Heart left ventricle (tissue), 16 donors: Measurements from ENCODE around the gene SGK2. TPM values are rescaled to one million over a fixed set of nuclear protein-coding genes. Genes with fewer than 3 reads are reported as not detected.

Source experiments
- ATAC-seq, 4 donors: fragments of 200-7000 bp; cut with Tn5 transposase; one replicate each; pipeline ENCODE4 v1.9.1; 2020 to 2022; ENCODE audit warnings: moderate library complexity in 4 of 4, mild to moderate bottlenecking in 3 of 4, moderate number of reproducible peaks in 1 of 4
- DNase-seq, 5 donors: peaks; one replicate each; pipeline ENCODE4 v3.0.0-alpha.2; 2020
- H3K27ac ChIP-seq, 12 donors: fragments of 200-600 bp; sonication (generic) in 4 of 12; one replicate each; pipeline versions ENCODE4 v1.5.0 to v1.8.0; 2016 to 2022; ENCODE audit warnings: mild to moderate bottlenecking in 2 of 12
- H3K27me3 ChIP-seq, 9 donors: fragments of 200-600 bp; sonication (generic) in 2 of 9; one replicate each; pipeline versions ENCODE4 v1.5.1 to v1.8.0; 2016 to 2022; ENCODE audit warnings: mild to moderate bottlenecking in 3 of 9
- H3K36me3 ChIP-seq, 9 donors: fragments of 200-600 bp; sonication (generic) in 2 of 9; one replicate each; pipeline versions ENCODE4 v1.5.0 to v1.8.0; 2018 to 2022; ENCODE audit warnings: mild to moderate bottlenecking in 2 of 9
- H3K4me1 ChIP-seq, 12 donors: fragments of 200-600 bp; sonication (generic) in 4 of 12; one replicate each; pipeline versions ENCODE4 v1.5.0 to v1.8.0; 2016 to 2022; ENCODE audit warnings: mild to moderate bottlenecking in 3 of 12
- H3K4me3 ChIP-seq, 12 donors: fragments of 200-600 bp; sonication (generic) in 4 of 12; one replicate each; pipeline versions ENCODE4 v1.5.0 to v1.8.0; 2017 to 2022; ENCODE audit warnings: mild to moderate bottlenecking in 9 of 12, moderate library complexity in 4 of 12
- H3K9me3 ChIP-seq, 12 donors: fragments of 200-600 bp; sonication (generic) in 4 of 12; one replicate each; pipeline versions ENCODE4 v1.5.0 to v1.8.0; 2016 to 2022; ENCODE audit warnings: mild to moderate bottlenecking in 1 of 12
- CTCF ChIP-seq, 12 donors: fragments of 200-600 bp; sonication (generic) in 4 of 12; IDR thresholded peaks; one replicate each; pipeline versions ENCODE4 v1.5.0 to v1.8.0; 2018 to 2022; ENCODE audit warnings: antibody characterized with exemption in 12 of 12, mild to moderate bottlenecking in 5 of 12
- POLR2A ChIP-seq, 2 donors: fragments of 450-650 bp; IDR thresholded peaks; one replicate each; pipeline ENCODE4 v1.6.1; 2017; ENCODE audit warnings: antibody characterized with exemption in 2 of 2, mild to moderate bottlenecking in 2 of 2, moderate library complexity in 2 of 2
- WGBS, 4 donors: extraction: QIAGEN DNeasy Blood & Tissue Kit in 2 of 4; methylation state at CpG; one replicate each; pipeline versions ENCODE4 v1.1.5 to v1.1.7; 2013 to 2018; 5-methylcytosine and 5-hydroxymethylcytosine counted together
- intact Hi-C, 10 donors: fragments of 100-400 bp; cut with DNase I; formaldehyde crosslinking; loops; one replicate each; pipeline versions ENCODE4 v1.11.1 to v1.14.2; 2022
- polyA plus RNA-seq, 2 donors: library from polyadenylated mRNA; stranded (reverse); fragments of 200-250 nt; gene quantifications; one replicate each; pipeline ENCODE4 v1.2.3, GENCODE V29; 2013
- total RNA-seq, 9 donors: library from RNA; depleted of rRNA in 2 of 9; stranded (reverse); fragments of >200 nt in 2 of 9; fragmentation: NEBNext Ultra II Directional in 3 of 9; extraction: Animal tissue kit (Norgen Biotek cat#: 25700) in 3 of 9; gene quantifications; one replicate each; pipeline versions ENCODE4 v1.1.0 to v1.2.4, GENCODE V29; 2016 to 2023
- donor health status: ischemic (EF 13 %, LVEDD 7.1; RV severe dilation, severe dysfunction).
- donor health status: healthy with polysubstance abuse.
- donor health status: DM: no; HTN: yes; CAD: no.
- donor health status: DM: no; HTN: no; CAD: no.
- donor health status: ischemic (EF 25% LVEDD 6.9; RV normal size, moderate dysfunction).
- donor health status: ischemic (EF 25% LVEDD 5.7; RV mildly dilated, moderate dysfunction).
- donor health status: healthy.
- donor health status: DM: yes; HTN: yes; CAD: no.
- donor health status: ischemic (EF 35%, LVEDD 5.7; RV mildly dilated, moderate dysfunction).
- donor health status: nonischemic (EF 11% LVEDD 7.7; RV severe dilation, severe dysfunction).
- donor health status: DM: yes; HTN: yes; CAD: no.
- donor health status: PGD.
- donor health status: ischemic (EF 29% LVEDD 5.4; RV normal size, mild dysfunction).
- donor health status: nonischemic (EF 23%, LVEDD 6.1; RV moderate dilation, normal function).

SGK2 gene
- total and polyA plus RNA-seq, 11 donors = 0.17 to 4.5 (median 0.65) TPM; not detected in 5

- WGBS, 4 donors = 46 to 77% (median 58%) methylated on average over 24 to 39 of the region's 39 CpGs
- DNase-seq = peak; percentile 95 to 99 (median 97)
These were observed 44.7 kb upstream of the SGK2 start for GRCh38 chr20:43513931-43514647.

DNA sequence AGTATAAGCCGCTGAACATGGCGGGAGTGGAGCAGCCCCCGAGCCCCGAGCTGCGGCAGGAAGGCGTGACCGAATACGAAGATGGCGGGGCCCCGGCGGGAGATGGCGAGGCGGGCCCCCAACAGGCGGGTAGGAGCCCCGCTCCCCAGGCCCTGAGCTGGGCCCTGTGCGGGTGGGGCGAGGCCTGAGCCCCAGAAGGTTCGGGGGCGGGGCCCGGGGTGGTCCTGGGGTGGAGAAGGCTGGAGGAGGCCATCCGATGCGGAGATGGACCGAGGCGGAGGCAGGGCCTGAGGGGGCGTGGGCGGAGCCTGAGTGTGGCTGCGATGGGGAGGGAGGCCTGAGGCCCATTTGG is 44.2 kb upstream of the SGK2 start:
- H3K4me1 ChIP-seq = peaks cover 0 to 23% (median 3%) of the 10 kb centered on the region in 12 donors
- ATAC-seq (peak in 3 of 4 donors; percentile 0 to 22 (median 4)), DNase-seq (peak; percentile 29 to 69 (median 43))
- 39 to 62% (median 47%) methylated on average over 22 to 27 of the region's 27 CpGs for WGBS, 4 donors
- peak overlapping the region; percentile 30 to 84 (median 62) for H3K4me3 ChIP-seq
- H3K27ac ChIP-seq = peak overlapping the region in 10 of 12 donors; percentile 2 to 82 (median 70)
- H3K36me3 ChIP-seq = no peaks in the 10 kb centered on the region
- intact Hi-C loops = loop anchor here in 3 of 10 donors (5.0 to 10.0 kb wide), 2 partner anchors 57 to 60 kb away; partner anchors contain the start of gene SRSF6 (in 3 of the 3)
- H3K9me3 ChIP-seq = peaks cover 0 to under 1% (median 0%) of the 10 kb centered on the region in 12 donors
- no peak for TF ChIP-seq CTCF (IDR thresholded peaks at IDR 0.05)
- no peak for TF ChIP-seq POLR2A (IDR thresholded peaks at IDR 0.05)
- H3K27me3 ChIP-seq = no peaks in the 10 kb centered on the region

More at GRCh38 chr20:43513931-43514647, 44.7 kb upstream of the SGK2 start:
- H3K4me3 ChIP-seq = peak overlapping the region; percentile 30 to 84 (median 62)
- no peaks in the 10 kb centered on the region for H3K9me3 ChIP-seq
- intact Hi-C loops = loop anchor here in 3 of 10 donors (5.0 to 10.0 kb wide), 2 partner anchors 57 to 59 kb away; partner anchors contain the start of gene SRSF6 (in 3 of the 3)
- peaks cover 0 to 23% (median 3%) of the 10 kb centered on the region in 12 donors for H3K4me1 ChIP-seq
- H3K36me3 ChIP-seq = no peaks in the 10 kb centered on the region
- peak in 7 of 12 donors; percentile 6 to 45 (median 14) for TF ChIP-seq CTCF (IDR thresholded peaks at IDR 0.05)
- peak in 1 of 2 donors; percentile 59 for TF ChIP-seq POLR2A (IDR thresholded peaks at IDR 0.05)
- no peaks in the 10 kb centered on the region for H3K27me3 ChIP-seq
- peak overlapping the region in 10 of 12 donors; percentile 2 to 82 (median 70) for H3K27ac ChIP-seq
- ATAC-seq = peak; percentile 95 to 98 (median 96)

GRCh38 chr20:43515628-43516027 is 43.2 kb upstream of the SGK2 start:
- WGBS, 4 donors = 75 to 80% (median 77%) methylated on average over 2 of the region's 2 CpGs
- TF ChIP-seq CTCF (IDR thresholded peaks at IDR 0.05) (no peak), POLR2A (IDR thresholded peaks at IDR 0.05) (no peak)
- intact Hi-C loops = loop anchor here in 1 of 10 donors (10.0 kb wide), 1 partner anchor 61 kb away; the partner anchor contains the start of gene SRSF6
- no peaks in the 10 kb centered on the region for H3K27me3 ChIP-seq
- no peak overlapping the region for H3K27ac ChIP-seq
- H3K36me3 ChIP-seq = no peaks in the 10 kb centered on the region
- peak overlapping the region in 1 of 12 donors; percentile 84 for H3K4me3 ChIP-seq
- ATAC-seq = no peak
- peaks cover 0 to 23% (median 3%) of the 10 kb centered on the region in 12 donors for H3K4me1 ChIP-seq
- DNase-seq = no peak
- peaks cover 0 to 10% (median 0%) of the 10 kb centered on the region in 12 donors for H3K9me3 ChIP-seq

GRCh38 chr20:43516251-43516824 is 42.5 kb upstream of the SGK2 start:
- H3K9me3 ChIP-seq = peaks cover 0 to 10% (median 0%) of the 10 kb centered on the region in 12 donors
- ATAC-seq = no peak
- DNase-seq = no peak
- intact Hi-C loops = loop anchor here in 1 of 10 donors (10.0 kb wide), 1 partner anchor 62 kb away; the partner anchor contains the start of gene SRSF6
- H3K27me3 ChIP-seq = no peaks in the 10 kb centered on the region
- no peak overlapping the region for H3K4me3 ChIP-seq
- 86 to 96% (median 91%) methylated on average over 1 of the region's 1 CpG for WGBS, 4 donors
- TF ChIP-seq POLR2A (IDR thresholded peaks at IDR 0.05) = no peak
- no peak for TF ChIP-seq CTCF (IDR thresholded peaks at IDR 0.05)
- H3K36me3 ChIP-seq = no peaks in the 10 kb centered on the region
- no peak overlapping the region for H3K27ac ChIP-seq
- H3K4me1 ChIP-seq = peaks cover 0 to 23% (median 3%) of the 10 kb centered on the region in 12 donors
